Measurements from ENCODE around the gene NPLOC4.
A peak's percentile ranks its signal among the peaks of the same experiment; 100 is the strongest.
"Not testable (repeated sequence)": the region's sequence is repeated elsewhere in the genome, so short reads cannot be mapped to it uniquely, and the experiment has no call there.

NPLOC4 gene

DNA sequence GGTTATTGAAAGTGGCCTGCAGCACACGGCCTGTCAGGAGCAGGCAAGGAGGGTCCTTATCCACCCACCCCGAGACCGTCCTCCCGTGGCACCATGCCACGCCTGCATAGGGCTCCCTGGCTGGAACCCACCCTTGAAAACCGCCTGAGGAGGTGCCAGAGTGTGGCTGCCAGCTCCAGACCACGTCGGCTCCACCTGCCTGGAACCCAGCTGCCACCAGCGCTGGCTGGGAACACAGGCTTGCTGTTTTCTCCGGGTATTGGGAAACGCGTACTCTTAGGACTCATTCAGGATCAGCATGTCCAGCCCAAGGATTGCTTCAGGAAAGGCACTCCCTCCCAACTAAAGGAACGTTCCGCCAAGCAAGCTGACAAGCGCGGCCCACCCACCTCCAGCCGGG is 40.0 kb upstream of the NPLOC4 start:
- Histone ChIP-seq H3K36me3 (ENCODE audit: low read length) (no peaks in the 10 kb centered on the region), H3K27ac (ENCODE audit: low read depth, low read length) (no peak overlapping the region), H3K9me3 (ENCODE audit: insufficient read depth, low read length) (no peaks in the 10 kb centered on the region), H3K9ac (ENCODE audit: low read length) (no peak overlapping the region), H3K27me3 (ENCODE audit: low read length) (no peaks in the 10 kb centered on the region), H3K4me3 (ENCODE audit: insufficient read depth, low read length, poor library complexity, severe bottlenecking) (no peak overlapping the region), H2AFZ (ENCODE audit: low read depth, low read length, severe bottlenecking) (no peak overlapping the region), H3F3A (ENCODE audit: insufficient read depth) (no peaks in the 10 kb centered on the region; the same call in 1 of the 2 replicates), H4K20me1 (ENCODE audit: low read depth, low read length) (no peaks in the 10 kb centered on the region), H3K4me2 (ENCODE audit: low read depth, low read length, poor library complexity, severe bottlenecking) (no peak overlapping the region), H3K79me2 (ENCODE audit: insufficient read depth, low read length) (peaks cover 5% of the 10 kb centered on the region; the same call in 1 of the 2 replicates), H3K9me2 (replicated peaks; ENCODE audit: insufficient read depth, low read length) (no peaks in the 10 kb centered on the region)
- TF ChIP-seq, protein P1, sequence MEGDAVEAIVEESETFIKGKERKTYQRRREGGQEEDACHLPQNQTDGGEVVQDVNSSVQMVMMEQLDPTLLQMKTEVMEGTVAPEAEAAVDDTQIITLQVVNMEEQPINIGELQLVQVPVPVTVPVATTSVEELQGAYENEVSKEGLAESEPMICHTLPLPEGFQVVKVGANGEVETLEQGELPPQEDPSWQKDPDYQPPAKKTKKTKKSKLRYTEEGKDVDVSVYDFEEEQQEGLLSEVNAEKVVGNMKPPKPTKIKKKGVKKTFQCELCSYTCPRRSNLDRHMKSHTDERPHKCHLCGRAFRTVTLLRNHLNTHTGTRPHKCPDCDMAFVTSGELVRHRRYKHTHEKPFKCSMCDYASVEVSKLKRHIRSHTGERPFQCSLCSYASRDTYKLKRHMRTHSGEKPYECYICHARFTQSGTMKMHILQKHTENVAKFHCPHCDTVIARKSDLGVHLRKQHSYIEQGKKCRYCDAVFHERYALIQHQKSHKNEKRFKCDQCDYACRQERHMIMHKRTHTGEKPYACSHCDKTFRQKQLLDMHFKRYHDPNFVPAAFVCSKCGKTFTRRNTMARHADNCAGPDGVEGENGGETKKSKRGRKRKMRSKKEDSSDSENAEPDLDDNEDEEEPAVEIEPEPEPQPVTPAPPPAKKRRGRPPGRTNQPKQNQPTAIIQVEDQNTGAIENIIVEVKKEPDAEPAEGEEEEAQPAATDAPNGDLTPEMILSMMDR (IDR thresholded peaks at IDR 0.05; ENCODE audit: insufficient read depth, low read length, poor library complexity, severe bottlenecking), result no peak
- TF ChIP-seq EZH2phosphoT487 (conservative IDR thresholded peaks at IDR 0.05; ENCODE audit: low read length), result no peak

DNA sequence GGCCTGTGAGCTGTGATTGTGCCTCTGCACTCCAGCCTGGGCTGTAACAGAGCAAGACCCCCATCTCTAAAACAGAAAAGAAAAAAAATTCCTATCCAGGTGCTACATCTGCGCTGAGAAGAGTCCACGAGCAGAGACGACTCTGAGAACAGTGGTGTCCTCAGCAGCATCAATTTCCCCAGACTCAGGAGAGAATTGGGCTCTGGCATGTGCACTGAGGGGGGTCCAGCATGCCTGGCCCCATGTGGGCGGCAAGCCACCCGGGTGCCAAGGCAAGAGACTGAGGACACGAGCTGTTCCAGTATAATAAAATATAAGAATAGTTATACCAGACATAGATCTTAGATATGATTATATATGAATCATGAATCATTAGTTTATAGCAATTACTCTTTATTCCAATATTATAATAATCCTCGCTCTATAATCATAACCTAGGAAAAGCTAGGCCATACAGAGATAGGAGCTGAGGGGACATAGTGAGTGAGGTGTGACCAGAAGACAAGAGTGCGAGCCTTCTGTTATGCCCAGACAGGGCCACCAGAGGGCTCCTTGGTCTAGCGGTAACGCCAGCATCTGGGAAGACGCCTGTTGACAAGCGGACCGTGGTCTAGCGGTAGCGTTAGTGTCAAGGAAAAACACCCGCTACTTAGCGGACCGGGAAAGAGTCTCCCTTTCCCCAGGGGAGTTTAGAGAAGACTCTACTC is 38.8 kb upstream of the NPLOC4 start:
- H3K79me2 ChIP-seq (ENCODE audit: insufficient read depth, low read length); H3K9me3 ChIP-seq (ENCODE audit: insufficient read depth, low read length); H3F3A ChIP-seq (ENCODE audit: insufficient read depth); H3K27me3 ChIP-seq (ENCODE audit: low read length); H3K27ac ChIP-seq (ENCODE audit: low read depth, low read length); H3K4me3 ChIP-seq (ENCODE audit: insufficient read depth, low read length, poor library complexity, severe bottlenecking); H3K36me3 ChIP-seq (ENCODE audit: low read length); H3K9ac ChIP-seq (ENCODE audit: low read length); H3K4me2 ChIP-seq (ENCODE audit: low read depth, low read length, poor library complexity, severe bottlenecking); H3K9me2 ChIP-seq (replicated peaks; ENCODE audit: insufficient read depth, low read length); H2AFZ ChIP-seq (ENCODE audit: low read depth, low read length, severe bottlenecking); H4K20me1 ChIP-seq (ENCODE audit: low read depth, low read length): not testable (repeated sequence)
- TF ChIP-seq, protein P1 (IDR thresholded peaks at IDR 0.05; ENCODE audit: insufficient read depth, low read length, poor library complexity, severe bottlenecking), result peak; percentile 9

DNA sequence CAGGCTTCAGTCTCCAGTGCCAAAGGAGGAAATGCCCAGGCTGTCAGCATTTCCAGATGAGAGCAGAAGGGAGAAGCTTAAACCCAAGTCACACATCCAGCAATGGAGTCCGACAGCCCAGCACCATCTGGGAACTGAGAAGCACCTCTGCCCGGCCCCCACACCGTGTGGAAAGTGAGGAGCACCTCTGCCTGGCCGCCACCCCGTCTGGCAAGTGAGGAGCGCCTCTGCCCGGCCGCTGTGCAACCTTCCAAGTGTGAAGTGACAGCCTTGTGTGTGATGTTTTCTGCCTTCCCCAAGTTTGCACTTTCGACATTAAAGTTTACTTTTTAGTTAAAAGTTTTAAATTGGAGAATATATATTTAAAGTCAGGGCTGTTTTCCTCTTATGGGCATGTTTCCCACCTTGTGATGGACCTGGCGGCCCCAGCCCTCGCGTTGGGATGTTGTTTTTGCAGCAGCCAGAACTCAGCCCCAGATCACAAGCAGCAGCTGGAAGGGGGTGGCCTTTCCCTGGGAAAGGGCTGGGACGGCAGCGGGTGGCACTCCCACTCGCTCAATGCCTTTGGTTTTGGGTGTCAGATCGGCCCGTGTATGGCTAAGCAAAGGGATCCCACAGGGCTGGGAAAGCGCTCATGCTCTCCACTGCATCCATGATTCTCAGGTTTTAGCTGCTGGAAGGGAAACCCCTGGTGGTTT is 36.8 kb upstream of the NPLOC4 start:
- Histone ChIP-seq H3K36me3 (ENCODE audit: low read length) (peaks cover 6% of the 10 kb centered on the region; the same call in 1 of the 2 replicates), H3K4me3 (ENCODE audit: insufficient read depth, low read length, poor library complexity, severe bottlenecking) (no peak overlapping the region), H3K79me2 (ENCODE audit: insufficient read depth, low read length) (peaks cover 2% of the 10 kb centered on the region; the same call in 1 of the 2 replicates), H2AFZ (ENCODE audit: low read depth, low read length, severe bottlenecking) (no peak overlapping the region), H3K9ac (ENCODE audit: low read length) (no peak overlapping the region), H3K27me3 (ENCODE audit: low read length) (no peaks in the 10 kb centered on the region), H3F3A (ENCODE audit: insufficient read depth) (no peaks in the 10 kb centered on the region; the same call in 1 of the 2 replicates), H4K20me1 (ENCODE audit: low read depth, low read length) (no peaks in the 10 kb centered on the region), H3K9me2 (replicated peaks; ENCODE audit: insufficient read depth, low read length) (no peaks in the 10 kb centered on the region), H3K4me2 (ENCODE audit: low read depth, low read length, poor library complexity, severe bottlenecking) (no peak overlapping the region), H3K27ac (ENCODE audit: low read depth, low read length) (no peak overlapping the region), H3K9me3 (ENCODE audit: insufficient read depth, low read length) (no peaks in the 10 kb centered on the region)
- TF ChIP-seq EZH2phosphoT487 (conservative IDR thresholded peaks at IDR 0.05; ENCODE audit: low read length), result no peak
- TF ChIP-seq, protein P1 (IDR thresholded peaks at IDR 0.05; ENCODE audit: insufficient read depth, low read length, poor library complexity, severe bottlenecking), result no peak
